HG03139 (cell line): ENCODE data around the gene GULP1.
A peak's percentile ranks its signal among the peaks of the same experiment; 100 is the strongest.

Experiments
- ATAC-seq: cut with Tn5 transposase; IDR thresholded peaks from one replicate; pipeline ENCODE4 v1.9.1; 2021; ENCODE audit not compliant: unreplicated experiment

The GULP1 gene

GRCh38 chr2:188414869-188415753 lies 123.4 kb downstream of the GULP1 start:
- no peak for ATAC-seq

DNA sequence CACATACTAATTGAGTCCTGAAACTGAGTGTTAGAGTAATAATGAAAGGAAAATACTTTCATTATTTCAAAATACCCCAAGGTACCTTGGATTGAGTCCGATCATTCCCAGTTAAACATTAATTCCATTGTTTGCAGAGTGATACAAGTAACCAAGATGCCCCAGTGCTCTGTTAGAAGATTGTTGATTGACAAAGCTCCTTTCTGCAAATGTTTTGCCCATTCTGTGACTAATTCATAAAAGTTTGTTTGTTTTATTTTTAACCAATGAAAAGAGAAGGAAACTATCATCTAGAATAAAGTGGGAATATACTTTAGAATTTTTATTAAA lies 124.0 kb downstream of the GULP1 start:
- ATAC-seq, result peak; percentile 66

DNA sequence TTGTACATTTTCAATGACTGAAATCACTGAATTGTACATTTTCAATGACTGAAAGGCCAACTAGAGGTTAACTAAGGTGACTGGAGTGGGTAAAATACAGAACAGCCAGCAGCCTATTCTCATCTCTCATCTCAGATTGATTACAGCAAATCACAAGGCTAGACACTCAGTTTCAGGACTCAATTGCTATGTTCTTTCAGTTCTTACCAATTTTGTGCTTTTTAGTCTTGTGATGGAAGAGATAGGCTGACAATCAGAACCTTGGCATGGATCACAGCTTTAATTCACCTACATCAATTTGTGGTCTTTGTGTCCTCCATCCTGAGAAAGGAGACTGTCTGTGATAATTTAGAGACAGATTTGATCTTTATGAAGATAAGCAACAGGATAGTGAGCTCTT lies 124.7 kb downstream of the GULP1 start:
- no peak for ATAC-seq

GRCh38 chr2:188422726-188423125 lies 131.1 kb downstream of the GULP1 start:
- no peak for ATAC-seq

GRCh38 chr2:188425266-188425665 lies 133.6 kb downstream of the GULP1 start:
- ATAC-seq, result no peak

DNA sequence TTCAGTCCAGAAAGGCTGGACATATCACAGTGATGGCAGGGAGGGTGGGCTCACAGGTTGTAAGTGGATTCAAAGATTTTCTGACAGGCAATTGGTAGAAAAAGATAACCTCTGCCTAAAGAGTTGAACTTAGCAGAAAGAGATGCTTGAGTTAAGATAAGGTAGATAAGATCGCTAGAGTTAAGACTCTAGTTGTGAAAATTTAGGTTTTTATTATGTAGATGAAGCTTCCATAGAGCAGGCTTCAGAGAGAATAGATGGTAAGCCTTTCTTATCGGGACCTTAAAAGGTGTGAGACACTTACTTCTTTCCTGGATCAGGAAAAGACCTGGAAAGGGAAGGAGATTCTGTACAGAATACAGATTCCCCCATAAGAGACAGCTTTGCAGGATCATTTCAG lies 134.4 kb downstream of the GULP1 start:
- ATAC-seq, result no peak

- ATAC-seq, result no peak
Measured at GRCh38 chr2:188430705-188431104, 139.0 kb downstream of the GULP1 start.

DNA sequence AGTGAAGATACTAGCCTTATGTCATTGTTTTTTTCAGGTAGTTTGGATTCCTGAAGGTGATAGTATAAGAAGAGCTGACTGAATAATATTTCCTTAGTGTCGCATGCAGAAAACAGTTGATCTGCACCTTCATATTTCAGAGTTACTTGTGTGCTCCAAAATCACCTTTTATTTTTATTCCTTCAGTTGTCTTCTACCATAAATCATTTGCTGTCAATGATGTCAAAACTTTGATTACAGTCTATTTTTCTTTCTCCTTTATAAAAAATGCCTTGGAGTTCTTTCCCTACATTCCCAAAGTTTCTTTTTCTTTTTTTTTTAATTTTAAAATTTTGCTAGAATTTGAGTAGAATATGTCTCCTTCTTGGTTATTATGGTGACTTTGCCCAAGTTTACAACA lies 142.3 kb downstream of the GULP1 start:
- no peak for ATAC-seq

DNA sequence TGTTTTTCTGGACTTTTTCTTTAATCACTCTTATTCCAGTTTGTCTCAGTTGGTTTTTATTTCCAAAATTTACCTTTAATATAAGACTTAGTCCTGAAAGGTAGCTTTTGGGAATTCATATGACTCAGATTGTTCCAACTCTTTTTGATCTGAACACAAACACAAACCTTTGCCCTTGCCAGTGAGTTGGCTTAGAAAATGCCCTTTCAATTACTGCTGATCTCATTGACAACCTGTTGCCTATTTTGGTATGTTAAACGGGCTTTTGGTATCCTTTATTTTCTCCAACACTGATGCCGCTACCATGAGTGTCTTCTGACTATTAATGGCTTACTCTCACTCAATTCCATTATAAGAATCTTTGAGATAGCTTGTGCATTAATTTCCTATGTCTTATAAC lies 143.4 kb downstream of the GULP1 start:
- no peak for ATAC-seq

GRCh38 chr2:188437537-188437936 lies 145.9 kb downstream of the GULP1 start:
- no peak for ATAC-seq

DNA sequence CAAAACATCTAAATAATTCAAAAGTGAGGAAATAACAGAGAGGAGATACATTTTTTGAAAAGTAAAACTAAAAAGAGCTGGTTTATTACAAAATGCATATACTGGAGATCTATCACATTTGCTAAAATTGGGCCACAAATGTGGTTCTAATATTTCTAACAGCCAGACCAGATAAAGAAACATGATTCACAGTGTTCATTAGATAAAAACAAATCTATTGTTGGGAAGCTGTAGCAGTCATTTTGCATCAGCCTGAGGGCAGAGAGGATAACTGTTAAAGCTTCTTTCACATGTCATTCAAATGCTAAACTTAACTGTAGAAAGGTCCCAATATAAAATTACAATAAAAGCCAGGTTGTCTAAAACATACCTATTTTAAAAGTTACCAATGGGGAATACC lies 148.3 kb downstream of the GULP1 start:
- no peak for ATAC-seq

DNA sequence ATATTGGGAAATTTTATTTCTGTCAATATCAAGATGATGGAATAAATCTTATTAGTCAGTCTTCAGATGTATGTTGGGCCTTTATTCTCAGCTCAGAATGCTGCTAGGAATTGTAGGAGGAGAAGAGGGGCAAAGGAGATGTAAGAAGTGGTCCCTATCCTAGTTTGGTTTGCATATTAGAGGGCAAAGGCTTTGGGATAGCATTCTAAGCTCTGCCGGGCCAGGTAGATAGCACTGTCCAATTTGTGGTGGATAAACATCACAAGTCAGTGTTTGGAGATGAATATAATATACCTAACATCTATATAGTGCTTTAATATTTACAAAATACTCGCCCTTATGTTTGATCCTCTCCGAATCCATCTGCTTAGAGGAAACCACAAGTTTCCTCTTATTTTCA lies 149.2 kb downstream of the GULP1 start:
- ATAC-seq, result no peak

- ATAC-seq, result no peak
Measured at GRCh38 chr2:188441288-188441947, 149.7 kb downstream of the GULP1 start.

GRCh38 chr2:188443207-188443606 lies 151.5 kb downstream of the GULP1 start:
- ATAC-seq, result no peak

DNA sequence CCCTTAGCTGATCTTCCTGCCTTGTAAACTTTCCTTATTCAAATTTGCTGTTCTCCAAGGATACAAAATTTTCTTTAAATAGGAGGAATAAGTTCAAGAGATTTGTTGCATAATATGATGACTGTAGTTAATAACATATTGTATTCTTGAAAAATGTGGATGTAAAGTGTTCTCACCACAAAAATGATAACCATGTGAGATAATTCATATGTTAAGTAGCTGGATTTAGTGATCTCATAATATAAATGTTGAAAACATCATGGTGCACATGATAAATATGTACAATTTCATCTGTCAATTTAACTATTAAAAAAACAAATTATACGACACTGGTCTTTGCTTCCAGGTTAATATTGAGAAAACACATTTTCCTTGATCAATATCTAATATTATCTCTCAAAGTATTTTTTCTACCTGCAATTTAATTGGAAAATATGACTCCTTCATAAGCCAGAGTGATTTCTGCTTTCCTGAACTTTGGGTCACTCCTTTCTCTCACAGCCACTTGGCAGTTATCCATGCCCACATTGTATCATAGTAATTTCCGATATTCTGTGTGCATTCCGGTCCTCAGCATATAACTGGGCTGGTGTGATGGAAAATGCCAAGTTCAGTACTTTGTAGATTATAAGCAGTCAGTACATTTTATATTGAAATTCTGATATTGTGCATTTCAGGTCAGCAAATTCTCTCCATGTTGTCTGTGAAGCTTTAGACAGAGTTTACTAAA lies 152.6 kb downstream of the GULP1 start:
- ATAC-seq, result no peak

GRCh38 chr2:188449561-188449960 lies 157.9 kb downstream of the GULP1 start:
- no peak for ATAC-seq

DNA sequence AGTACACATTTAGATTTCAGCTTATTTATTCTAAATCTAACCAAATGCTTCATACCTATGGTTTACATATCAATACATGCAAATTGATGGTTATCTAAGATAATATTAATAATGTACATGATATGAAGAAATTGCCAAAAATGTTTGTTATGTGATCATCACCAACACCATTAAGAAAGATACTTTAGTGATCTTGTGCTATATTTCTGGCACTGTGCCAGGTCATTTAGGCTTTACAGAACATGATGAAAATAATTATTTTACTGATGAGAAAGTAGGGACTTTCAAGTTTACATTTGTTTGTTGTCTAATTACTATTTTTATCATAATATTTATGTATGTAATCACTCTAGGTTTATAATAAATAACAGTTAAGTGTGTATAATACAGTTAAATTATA lies 158.3 kb downstream of the GULP1 start:
- no peak for ATAC-seq

GRCh38 chr2:188450732-188451483 lies 159.2 kb downstream of the GULP1 start:
- ATAC-seq, result no peak

- no peak for ATAC-seq
Measured at GRCh38 chr2:188452084-188452483, 160.4 kb downstream of the GULP1 start.

GRCh38 chr2:188456114-188456909 lies 164.6 kb downstream of the GULP1 start:
- no peak for ATAC-seq
